ENCODE results near the gene BMPR1B. TPM values are rescaled to one million over a fixed set of nuclear protein-coding genes. Genes with fewer than 3 reads are reported as not detected.
A peak's percentile ranks its signal among the peaks of the same experiment; 100 is the strongest.

Gene BMPR1B
- 24.9 and 26.8 TPM in 2 replicates for total RNA-seq
- long read RNA-seq, full-length matches to known transcripts: 28 of 50 reads
- long read RNA-seq, partial matches to known transcripts: 6 of 50 reads
- long read RNA-seq, other reads (novel, unspliced or antisense): 16 of 50 reads

DNA sequence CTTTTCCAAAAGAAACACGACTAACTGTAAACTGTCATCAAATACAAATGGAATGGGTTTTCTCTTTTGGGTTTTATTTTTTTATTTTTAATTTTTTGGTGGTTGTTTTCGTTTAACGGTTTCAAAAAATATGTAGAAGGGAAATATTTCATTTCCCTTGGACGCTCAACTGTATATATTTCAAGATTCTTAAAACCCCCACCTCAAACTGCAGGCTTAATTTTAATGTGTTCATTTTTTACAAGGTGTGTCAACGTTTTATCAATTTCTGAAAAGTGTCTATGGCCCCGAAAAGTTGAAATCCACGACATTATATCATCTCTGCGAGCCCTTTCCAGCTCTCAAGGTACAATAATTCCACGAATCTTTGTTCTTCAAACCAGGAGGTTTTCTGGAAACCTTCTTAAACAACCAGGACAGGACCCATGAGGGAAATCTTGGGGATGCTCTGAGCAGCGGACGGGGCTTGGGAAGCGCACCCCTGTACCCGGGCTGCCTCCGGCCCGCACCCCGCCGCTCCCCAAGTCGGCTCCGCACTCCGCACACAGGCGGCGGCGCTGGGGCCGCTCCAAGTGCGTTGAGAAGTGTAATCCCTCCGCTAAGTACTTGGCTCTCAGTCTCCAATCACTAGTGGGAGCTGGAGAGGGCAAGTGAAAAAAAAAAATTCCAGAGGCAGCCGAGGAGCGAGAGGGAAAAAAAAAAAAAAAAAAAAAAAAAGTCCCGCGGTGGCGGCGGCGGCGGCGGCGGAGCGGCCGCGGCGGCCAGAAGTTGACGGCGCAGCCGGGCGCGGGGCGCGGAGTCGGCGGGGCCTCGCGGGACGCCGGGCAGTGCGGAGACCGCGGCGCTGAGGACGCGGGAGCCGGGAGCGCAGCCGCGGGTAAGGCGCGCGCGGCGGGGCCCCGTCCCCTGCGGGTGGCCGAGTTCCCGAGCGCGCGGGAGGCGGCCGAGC, at the start of gene BMPR1B:
Gene BMPR1B (plus strand): TSS at position 764 of the 949 bp plus-strand sequence. CDS start 346,470 bp downstream, outside the sequence.
- Mint-ChIP-seq H3K4me3 (peak within 1 kb of the TSS; percentile 87), H3K4me1 (peaks cover 35% of the 10 kb centered on the region), H3K27ac (ENCODE audit: unreplicated experiment) (peak within 1 kb of the TSS; percentile 70), H3K9me3 (no peaks in the 10 kb centered on the region), H3K27me3 (ENCODE audit: low read depth) (peaks cover 46% of the 10 kb centered on the region), H3K36me3 (ENCODE audit: low read depth) (no peaks in the 10 kb centered on the region)
- peak; percentile 42 for DNase-seq (ENCODE audit: low read depth, low spot score)
- TF ChIP-seq CTCF (conservative IDR thresholded peaks at IDR 0.05): no peak

GRCh38 chr4:94711635-94712034, 46.1 kb upstream of the BMPR1B start:
- H3K4me3 Mint-ChIP-seq: no peak overlapping the region
- no peak for TF ChIP-seq CTCF (conservative IDR thresholded peaks at IDR 0.05)
- no peak overlapping the region for H3K27ac Mint-ChIP-seq (ENCODE audit: unreplicated experiment)
- no peaks in the 10 kb centered on the region for H3K36me3 Mint-ChIP-seq (ENCODE audit: low read depth)
- no peaks in the 10 kb centered on the region for H3K27me3 Mint-ChIP-seq (ENCODE audit: low read depth)
- H3K9me3 Mint-ChIP-seq: no peaks in the 10 kb centered on the region
- H3K4me1 Mint-ChIP-seq: no peaks in the 10 kb centered on the region
- no peak for DNase-seq (ENCODE audit: low read depth, low spot score)

DNA sequence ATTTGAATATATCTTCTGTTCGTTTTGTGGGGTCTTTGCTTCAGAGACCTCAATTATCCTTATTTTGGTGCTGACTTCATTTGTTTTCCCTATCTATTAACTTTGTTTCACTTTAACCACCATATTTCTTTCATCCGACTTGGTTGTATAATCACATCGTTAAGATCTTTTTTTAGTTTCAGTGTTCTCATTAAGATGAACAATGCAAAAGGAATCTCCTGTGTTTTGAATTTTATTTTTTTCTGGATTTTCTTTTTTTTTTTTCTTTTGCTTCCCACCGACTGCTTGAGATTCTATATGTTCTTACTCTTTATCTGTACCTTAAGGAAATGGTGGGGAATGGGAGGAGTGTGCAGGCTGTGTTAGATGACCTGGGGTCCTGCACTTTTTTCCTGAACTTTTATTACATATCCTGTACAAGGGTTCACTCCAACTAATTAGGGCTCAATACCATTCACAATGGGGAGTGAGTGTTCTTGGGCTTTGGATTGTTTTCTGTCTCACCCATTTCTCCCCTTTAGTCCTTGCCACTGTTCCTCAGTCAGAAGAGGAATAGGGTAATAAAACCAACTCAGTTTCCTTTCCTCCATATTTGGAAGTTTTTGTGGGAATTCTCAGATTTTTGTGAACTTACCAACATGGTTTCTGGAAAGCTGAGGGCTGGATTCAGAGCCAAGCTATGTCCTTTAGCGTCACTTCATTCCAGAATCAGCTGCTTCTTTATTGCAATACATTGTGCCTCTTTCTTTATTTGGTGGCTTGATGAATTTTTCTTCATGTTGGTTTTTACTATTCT, 43.2 kb upstream of the BMPR1B start:
- Mint-ChIP-seq H3K27me3 (ENCODE audit: low read depth) (no peaks in the 10 kb centered on the region), H3K4me1 (no peaks in the 10 kb centered on the region), H3K27ac (ENCODE audit: unreplicated experiment) (no peak overlapping the region), H3K9me3 (peaks cover 2% of the 10 kb centered on the region), H3K36me3 (ENCODE audit: low read depth) (no peaks in the 10 kb centered on the region), H3K4me3 (no peak overlapping the region)
- DNase-seq (ENCODE audit: low read depth, low spot score): no peak
- no peak for TF ChIP-seq CTCF (conservative IDR thresholded peaks at IDR 0.05)

- Mint-ChIP-seq H3K9me3 (peaks cover 2% of the 10 kb centered on the region), H3K27me3 (ENCODE audit: low read depth) (no peaks in the 10 kb centered on the region), H3K4me1 (no peaks in the 10 kb centered on the region), H3K4me3 (no peak overlapping the region), H3K27ac (ENCODE audit: unreplicated experiment) (no peak overlapping the region), H3K36me3 (ENCODE audit: low read depth) (no peaks in the 10 kb centered on the region)
- no peak for TF ChIP-seq CTCF (conservative IDR thresholded peaks at IDR 0.05)
- DNase-seq (ENCODE audit: low read depth, low spot score): no peak
Measured at GRCh38 chr4:94715726-94716125, 42.0 kb upstream of the BMPR1B start.

GRCh38 chr4:94721310-94721709, 36.4 kb upstream of the BMPR1B start:
- no peak for DNase-seq (ENCODE audit: low read depth, low spot score)
- Mint-ChIP-seq H3K36me3 (ENCODE audit: low read depth) (no peaks in the 10 kb centered on the region), H3K27ac (ENCODE audit: unreplicated experiment) (no peak overlapping the region), H3K4me1 (no peaks in the 10 kb centered on the region), H3K27me3 (ENCODE audit: low read depth) (no peaks in the 10 kb centered on the region), H3K9me3 (peaks cover 2% of the 10 kb centered on the region), H3K4me3 (no peak overlapping the region)
- no peak for TF ChIP-seq CTCF (conservative IDR thresholded peaks at IDR 0.05)

Data from neural crest cell (in vitro differentiated cells).